NCI-H510A (cell line): ENCODE results near the gene C19orf85.
A peak's percentile ranks its signal among the peaks of the same experiment; 100 is the strongest.
"Not testable (repeated sequence)": the region's sequence is repeated elsewhere in the genome, so short reads cannot be mapped to it uniquely, and the experiment has no call there.

Experiments
- DNase-seq: peaks from one replicate; lab custom pipeline; 2025; lab: John Stamatoyannopoulos, UW

C19orf85 gene

DNA sequence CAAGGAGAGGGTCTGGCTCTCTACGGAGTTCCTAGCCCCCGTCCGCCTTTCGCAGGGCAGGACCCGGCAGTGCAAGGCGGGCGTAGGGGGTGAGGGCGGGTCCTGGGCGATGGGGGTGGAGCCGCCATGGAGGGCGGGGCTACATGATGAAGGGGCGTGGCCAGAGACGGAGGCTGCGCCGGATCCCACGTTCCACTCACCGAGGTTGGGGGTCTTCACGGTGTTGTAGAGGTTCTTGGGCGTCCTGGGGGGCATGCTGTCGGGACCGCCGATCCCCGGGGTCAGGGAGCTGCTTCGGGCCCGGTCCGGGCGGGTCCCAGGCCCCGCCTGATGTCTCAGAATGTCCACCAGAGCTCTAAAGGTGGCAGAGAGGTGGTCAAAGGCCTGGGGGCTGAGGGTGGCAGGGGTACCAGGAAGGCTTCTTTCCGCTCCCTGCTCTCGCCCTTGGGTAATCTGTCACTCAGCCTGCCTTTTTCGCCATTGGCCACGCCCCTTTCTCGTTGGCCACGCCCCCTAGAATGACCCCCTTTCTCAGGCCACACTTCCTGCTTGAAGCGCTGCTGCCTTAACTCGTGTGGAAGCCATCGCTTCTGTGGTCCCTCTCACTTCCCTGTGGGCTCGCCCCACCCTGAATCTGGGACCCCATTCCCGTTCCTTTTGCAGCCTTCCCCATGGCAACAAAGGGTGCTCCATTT is 24.0 kb downstream of the C19orf85 start:
- DNase-seq = no peak

GRCh38 chr19:55439052-55439451 is 25.5 kb downstream of the C19orf85 start:
- DNase-seq = no peak

GRCh38 chr19:55437410-55437809 is 27.1 kb downstream of the C19orf85 start:
- DNase-seq = peak; percentile 33

GRCh38 chr19:55436847-55437246 is 27.7 kb downstream of the C19orf85 start:
- DNase-seq = no peak

DNA sequence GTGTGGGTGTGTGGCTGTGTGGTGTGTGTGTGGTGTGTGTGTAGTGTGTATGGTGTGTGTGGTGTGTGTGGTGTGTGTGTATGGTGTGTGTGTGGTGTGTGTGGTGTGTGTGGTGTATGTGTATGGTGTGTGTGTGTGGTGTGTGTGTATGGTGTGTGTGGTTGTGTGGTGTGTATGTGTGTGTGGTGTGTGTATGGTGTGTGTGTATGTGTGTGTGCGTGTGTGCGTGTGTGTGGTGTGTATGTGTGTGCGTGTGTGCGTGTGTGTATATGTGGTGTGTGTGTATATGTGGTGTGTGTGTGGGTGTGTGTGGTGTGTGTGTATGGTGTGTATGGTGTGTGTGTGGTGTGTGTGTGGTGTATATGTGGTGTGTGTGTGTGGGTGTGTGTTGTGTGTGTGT is 29.5 kb downstream of the C19orf85 start:
- DNase-seq = no peak

DNA sequence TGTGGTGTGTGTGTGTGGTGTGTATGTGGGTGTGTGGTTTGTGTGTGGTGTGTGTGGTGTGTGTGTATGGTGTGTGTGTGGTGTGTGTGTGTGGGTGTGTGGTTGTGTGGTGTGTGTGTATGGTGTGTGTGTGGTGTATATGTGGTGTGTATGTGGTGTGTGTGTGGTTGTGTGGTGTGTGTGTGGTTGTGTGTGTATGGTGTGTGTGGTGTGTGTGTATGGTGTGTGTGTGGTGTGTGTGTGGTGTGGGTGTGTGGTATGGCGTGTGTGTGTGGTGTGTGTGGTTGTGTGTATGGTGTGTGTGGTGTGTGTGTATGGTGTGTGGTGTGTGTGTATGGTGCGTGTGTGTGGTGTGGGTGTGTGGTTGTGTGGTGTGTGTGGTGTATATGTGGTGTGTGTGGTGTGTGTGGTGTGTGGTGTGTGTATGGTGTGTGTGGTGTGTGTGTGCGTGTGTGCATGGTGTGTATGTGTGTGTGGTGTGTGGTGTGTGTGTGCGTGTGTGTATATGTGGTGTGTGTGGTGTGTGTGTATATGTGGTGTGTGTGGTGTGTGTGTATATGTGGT is 30.1 kb downstream of the C19orf85 start:
- DNase-seq = no peak

DNA sequence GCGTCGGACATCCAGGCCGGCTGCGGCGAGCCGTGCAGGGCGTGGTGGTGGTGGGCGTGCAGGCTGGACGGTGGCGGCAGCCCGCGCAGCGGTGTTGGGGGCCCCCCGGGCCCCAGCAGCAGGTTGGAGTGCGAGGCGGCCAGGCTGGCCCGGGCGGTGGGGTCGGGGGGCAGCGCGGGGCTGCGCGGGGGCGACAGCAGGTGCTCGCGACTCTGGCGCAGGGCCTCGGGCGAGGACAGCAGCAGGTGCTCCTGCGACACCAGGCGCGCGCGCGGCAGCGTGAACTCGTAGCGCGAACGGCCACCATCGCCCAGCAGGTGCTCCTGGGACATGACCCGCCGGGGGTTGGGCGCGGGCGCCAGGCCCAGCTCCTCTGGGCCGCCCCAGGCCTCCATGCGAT is 31.3 kb downstream of the C19orf85 start:
- DNase-seq = no peak

GRCh38 chr19:55432241-55432959 is 32.2 kb downstream of the C19orf85 start:
- no peak for DNase-seq

GRCh38 chr19:55431183-55431582 is 33.4 kb downstream of the C19orf85 start:
- no peak for DNase-seq

- DNase-seq = no peak
Observed at GRCh38 chr19:55426042-55426441, 38.5 kb downstream of the C19orf85 start.

DNA sequence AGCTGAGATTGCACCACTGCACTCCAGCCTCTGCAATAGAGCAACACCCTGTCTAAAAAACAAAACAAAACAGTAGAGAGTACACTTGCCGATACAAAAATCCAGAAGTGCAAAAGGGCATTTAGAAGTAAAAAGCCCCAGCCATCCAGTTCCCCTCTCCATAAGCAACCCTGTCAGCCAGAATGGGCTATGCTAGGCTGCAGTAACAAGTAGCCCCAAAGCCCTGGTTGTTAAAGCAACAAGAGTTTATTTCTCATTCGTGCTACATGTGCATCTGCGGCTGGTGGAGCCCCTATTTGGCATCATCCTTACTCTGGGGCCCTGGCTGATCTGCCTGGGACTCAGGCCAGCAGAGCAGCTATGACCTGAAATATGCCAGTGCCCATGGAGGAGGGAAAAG is 40.0 kb downstream of the C19orf85 start:
- DNase-seq = no peak

DNA sequence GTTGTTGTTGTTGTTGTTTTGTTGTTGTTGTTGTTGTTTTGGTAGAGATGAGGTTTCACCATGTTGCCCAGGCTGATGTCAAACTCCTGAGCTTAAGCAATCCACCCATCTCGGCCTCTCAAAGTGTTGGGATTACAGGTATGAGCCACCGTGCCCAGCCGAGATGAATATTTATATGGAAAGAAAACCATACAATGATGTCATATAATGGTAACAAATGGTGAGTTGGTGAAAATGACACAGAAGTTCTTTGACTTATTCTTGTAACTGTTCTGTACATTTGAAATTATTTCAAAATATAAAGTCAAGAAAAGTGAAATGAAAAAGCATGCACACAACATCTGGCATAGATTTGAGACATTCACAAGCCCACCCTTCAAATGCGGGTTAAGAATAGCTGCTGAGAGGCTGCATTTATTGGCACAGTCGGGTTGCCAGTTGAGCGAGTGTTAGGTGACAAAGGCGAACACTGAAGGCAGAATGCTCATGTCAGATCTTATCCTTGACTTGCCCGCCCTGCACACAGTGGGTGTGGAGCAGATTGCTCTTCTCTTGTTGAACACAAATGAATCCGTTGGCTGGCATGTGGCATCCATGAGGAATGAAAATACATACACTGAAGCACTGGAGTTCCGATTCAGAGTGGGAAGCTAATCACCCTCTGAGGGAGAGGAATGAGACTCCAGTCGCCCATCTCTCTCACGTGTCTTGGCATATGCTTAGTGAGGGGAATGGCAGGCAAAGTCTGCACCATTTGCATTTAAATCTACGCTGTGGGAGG is 41.1 kb downstream of the C19orf85 start:
- no peak for DNase-seq

DNA sequence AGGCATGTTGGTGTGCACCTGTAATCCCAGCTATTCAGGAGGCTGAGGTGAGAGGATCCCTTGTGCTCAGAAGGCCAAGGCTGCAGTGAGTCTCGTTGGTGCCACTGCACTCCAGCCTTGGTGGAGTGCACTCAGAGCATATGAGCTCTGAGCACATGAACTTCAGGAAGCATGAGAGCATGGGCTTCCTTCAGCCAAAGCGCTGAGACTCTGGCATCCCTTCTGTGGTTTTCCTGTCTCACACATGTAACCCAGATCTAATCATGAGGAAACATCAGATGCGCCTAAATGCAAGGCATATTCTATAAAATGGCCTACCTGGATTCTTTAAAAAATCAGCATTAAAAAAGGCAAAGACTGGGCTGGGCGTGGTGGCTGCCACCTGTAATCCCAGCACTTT is 43.3 kb downstream of the C19orf85 start:
- not testable (repeated sequence) for DNase-seq

DNA sequence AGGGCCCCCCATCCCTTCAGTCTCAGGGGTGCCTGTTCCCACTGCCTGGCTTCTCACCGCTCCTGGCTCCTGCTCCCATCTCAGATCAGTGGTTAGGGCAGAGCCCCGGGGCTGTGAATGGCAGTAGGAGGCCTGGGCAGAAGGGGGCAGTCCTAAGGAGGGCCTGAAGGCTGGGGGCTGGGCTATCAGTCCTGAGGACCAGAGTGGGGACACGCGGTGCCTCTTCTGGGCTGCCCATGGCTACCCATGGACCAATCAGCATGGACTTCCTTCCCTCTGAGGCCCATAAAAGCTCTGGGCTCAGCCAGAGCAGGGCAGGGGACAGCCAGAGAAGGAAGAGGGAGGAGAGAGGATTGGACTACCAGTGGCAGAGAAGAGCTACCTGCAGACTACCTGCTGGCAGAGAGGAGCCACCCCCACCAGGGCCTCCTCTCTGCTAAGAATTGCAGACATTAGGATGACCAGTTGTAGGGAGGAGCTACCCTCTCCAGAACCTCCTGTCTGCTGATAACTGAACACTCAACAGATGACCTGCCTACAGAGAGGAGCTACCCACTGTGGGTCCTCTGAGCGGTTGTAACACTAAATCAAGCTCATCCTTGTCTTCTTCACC is 44.8 kb downstream of the C19orf85 start:
- no peak for DNase-seq

GRCh38 chr19:55419103-55419502 is 45.4 kb downstream of the C19orf85 start:
- DNase-seq = no peak

GRCh38 chr19:55418185-55418584 is 46.4 kb downstream of the C19orf85 start:
- DNase-seq = no peak
